NB4 (cell line): ENCODE measurements around the gene LTK.

ENCODE experiments used
- DNase-seq: peaks from one replicate; pipeline ENCODE4 v3.0.0; 2010; ENCODE audit warnings: low read depth
- H3K4me3 ChIP-seq: one replicate; pipeline ENCODE4 v1.5.1; 2011; ENCODE audit warnings: mild to moderate bottlenecking, low read depth, low read length, moderate library complexity
- CTCF ChIP-seq: IDR thresholded peaks from one replicate; pipeline ENCODE4 v1.5.1; 2012; ENCODE audit warnings: low read depth, low read length
- MAX ChIP-seq: IDR thresholded peaks from 2 replicates; pipeline ENCODE4 v1.6.1; 2011; ENCODE audit warnings: low read depth, low read length
- MYC ChIP-seq: IDR thresholded peaks from 2 replicates; pipeline ENCODE4 v1.6.1; 2011; ENCODE audit warnings: low read depth, low read length
- POLR2A ChIP-seq: IDR thresholded peaks from 2 replicates; pipeline ENCODE4 v1.6.1; 2011; ENCODE audit warnings: mild to moderate bottlenecking; ENCODE audit not compliant: insufficient read length; ENCODE audit errors: extremely low read depth

Gene LTK

GRCh38 chr15:41536866-41537265, 23.2 kb upstream of the LTK start:
- no peak overlapping the region for H3K4me3 ChIP-seq
- DNase-seq, result no peak
- TF ChIP-seq MAX (no peak), CTCF (no peak), MYC (no peak), POLR2A (no peak)

GRCh38 chr15:41535544-41535943, 21.9 kb upstream of the LTK start:
- H3K4me3 ChIP-seq, result no peak overlapping the region
- no peak for DNase-seq
- no peak for TF ChIP-seq POLR2A
- TF ChIP-seq MAX, result no peak
- no peak for TF ChIP-seq CTCF
- TF ChIP-seq MYC, result no peak

GRCh38 chr15:41530363-41530956, 16.8 kb upstream of the LTK start:
- TF ChIP-seq CTCF, result no peak
- no peak for TF ChIP-seq POLR2A
- TF ChIP-seq MYC, result no peak
- no peak for TF ChIP-seq MAX
- no peak overlapping the region for H3K4me3 ChIP-seq
- no peak for DNase-seq

GRCh38 chr15:41523097-41523496, 9.5 kb upstream of the LTK start:
- DNase-seq, result no peak
- no peak overlapping the region for H3K4me3 ChIP-seq
- TF ChIP-seq MYC, result no peak
- no peak for TF ChIP-seq MAX
- no peak for TF ChIP-seq POLR2A
- no peak for TF ChIP-seq CTCF

- TF ChIP-seq MYC (no peak), CTCF (no peak), POLR2A (no peak), MAX (no peak)
- no peak overlapping the region for H3K4me3 ChIP-seq
- no peak for DNase-seq
Measured at GRCh38 chr15:41521614-41522013, 8.0 kb upstream of the LTK start.

- TF ChIP-seq MYC, result no peak
- H3K4me3 ChIP-seq, result no peak overlapping the region
- no peak for DNase-seq
Measured at GRCh38 chr15:41520636-41521035, 7.0 kb upstream of the LTK start.
